ENCODE measurements around the gene NEK2. TPM values are rescaled to one million over a fixed set of nuclear protein-coding genes. Genes with fewer than 3 reads are reported as not detected.
A peak's percentile ranks its signal among the peaks of the same experiment; 100 is the strongest.
"Not testable (repeated sequence)": the region's sequence is repeated elsewhere in the genome, so short reads cannot be mapped to it uniquely, and the experiment has no call there.

The NEK2 gene
- total and polyA plus RNA-seq, 2 of the 13 experiments (the other 11 are each of a cell fraction or from before 2014, with no cell fraction given), result 10.9 to 40.8 TPM

GRCh38 chr1:211636575-211637029 lies 38.8 kb downstream of the NEK2 start (continued):
- TF ChIP-seq IKZF5 (CRISPR knock-in tag; IDR thresholded peaks at IDR 0.05) (peak; percentile 42; the same call in 1 of the 2 replicates), CBX5 (CRISPR knock-in tag; IDR thresholded peaks at IDR 0.05; ENCODE audit: borderline replicate concordance) (peak; percentile 27; the same call in 1 of the 2 replicates), SPEN (CRISPR knock-in tag; IDR thresholded peaks at IDR 0.05; ENCODE audit: low read depth) (peak; percentile 38; the same call in 1 of the 2 replicates), NR2F6 (IDR thresholded peaks at IDR 0.05) (peak; percentile 64), NR2F6 (CRISPR knock-in tag; IDR thresholded peaks at IDR 0.05) (peak; percentile 91), HDAC2 (CRISPR knock-in tag; IDR thresholded peaks at IDR 0.05) (peak; percentile 70), FOXK2 (IDR thresholded peaks at IDR 0.05) (peak; percentile 49; the same call in 1 of the 2 replicates), PITX1 (CRISPR knock-in tag; IDR thresholded peaks at IDR 0.05) (peak; percentile 72), TBX3 (IDR thresholded peaks at IDR 0.05; ENCODE audit: borderline replicate concordance) (peak; percentile 41; the same call in 1 of the 2 replicates), GFI1 (CRISPR knock-in tag; IDR thresholded peaks at IDR 0.05; ENCODE audit: borderline replicate concordance) (peak; percentile 65), TARDBP (CRISPR knock-in tag; IDR thresholded peaks at IDR 0.05) (peak; percentile 58; the same call in 1 of the 2 replicates), ZNF670 (CRISPR knock-in tag; IDR thresholded peaks at IDR 0.05; ENCODE audit: borderline replicate concordance) (0 out of 2 replicates have a peak, but pooled peaks have one; percentile 27), ZNF629 (CRISPR knock-in tag; conservative IDR thresholded peaks at IDR 0.05) (peak; percentile 75), PPARG (CRISPR knock-in tag; conservative IDR thresholded peaks at IDR 0.05) (peak; percentile 69), ZMYM2 (CRISPR knock-in tag; IDR thresholded peaks at IDR 0.05) (peak; percentile 97), HIC2 (CRISPR knock-in tag; IDR thresholded peaks at IDR 0.05; ENCODE audit: low read depth) (peak; percentile 70; the same call in 1 of the 2 replicates)
- TF ChIP-seq, protein P1, sequence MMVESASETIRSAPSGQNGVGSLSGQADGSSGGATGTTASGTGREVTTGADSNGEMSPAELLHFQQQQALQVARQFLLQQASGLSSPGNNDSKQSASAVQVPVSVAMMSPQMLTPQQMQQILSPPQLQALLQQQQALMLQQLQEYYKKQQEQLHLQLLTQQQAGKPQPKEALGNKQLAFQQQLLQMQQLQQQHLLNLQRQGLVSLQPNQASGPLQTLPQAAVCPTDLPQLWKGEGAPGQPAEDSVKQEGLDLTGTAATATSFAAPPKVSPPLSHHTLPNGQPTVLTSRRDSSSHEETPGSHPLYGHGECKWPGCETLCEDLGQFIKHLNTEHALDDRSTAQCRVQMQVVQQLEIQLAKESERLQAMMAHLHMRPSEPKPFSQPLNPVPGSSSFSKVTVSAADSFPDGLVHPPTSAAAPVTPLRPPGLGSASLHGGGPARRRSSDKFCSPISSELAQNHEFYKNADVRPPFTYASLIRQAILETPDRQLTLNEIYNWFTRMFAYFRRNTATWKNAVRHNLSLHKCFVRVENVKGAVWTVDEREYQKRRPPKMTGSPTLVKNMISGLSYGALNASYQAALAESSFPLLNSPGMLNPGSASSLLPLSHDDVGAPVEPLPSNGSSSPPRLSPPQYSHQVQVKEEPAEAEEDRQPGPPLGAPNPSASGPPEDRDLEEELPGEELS (CRISPR knock-in tag; IDR thresholded peaks at IDR 0.05), result peak; percentile 44; the same call in 1 of the 2 replicates
- TF ChIP-seq, protein P2, sequence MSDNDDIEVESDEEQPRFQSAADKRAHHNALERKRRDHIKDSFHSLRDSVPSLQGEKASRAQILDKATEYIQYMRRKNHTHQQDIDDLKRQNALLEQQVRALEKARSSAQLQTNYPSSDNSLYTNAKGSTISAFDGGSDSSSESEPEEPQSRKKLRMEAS (IDR thresholded peaks at IDR 0.05), result peak; percentile 34; the same call in 1 of the 2 replicates
- TF ChIP-seq, protein P3, sequence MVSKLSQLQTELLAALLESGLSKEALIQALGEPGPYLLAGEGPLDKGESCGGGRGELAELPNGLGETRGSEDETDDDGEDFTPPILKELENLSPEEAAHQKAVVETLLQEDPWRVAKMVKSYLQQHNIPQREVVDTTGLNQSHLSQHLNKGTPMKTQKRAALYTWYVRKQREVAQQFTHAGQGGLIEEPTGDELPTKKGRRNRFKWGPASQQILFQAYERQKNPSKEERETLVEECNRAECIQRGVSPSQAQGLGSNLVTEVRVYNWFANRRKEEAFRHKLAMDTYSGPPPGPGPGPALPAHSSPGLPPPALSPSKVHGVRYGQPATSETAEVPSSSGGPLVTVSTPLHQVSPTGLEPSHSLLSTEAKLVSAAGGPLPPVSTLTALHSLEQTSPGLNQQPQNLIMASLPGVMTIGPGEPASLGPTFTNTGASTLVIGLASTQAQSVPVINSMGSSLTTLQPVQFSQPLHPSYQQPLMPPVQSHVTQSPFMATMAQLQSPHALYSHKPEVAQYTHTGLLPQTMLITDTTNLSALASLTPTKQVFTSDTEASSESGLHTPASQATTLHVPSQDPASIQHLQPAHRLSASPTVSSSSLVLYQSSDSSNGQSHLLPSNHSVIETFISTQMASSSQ (IDR thresholded peaks at IDR 0.05; ENCODE audit: low read depth), result not testable (repeated sequence)
- TF ChIP-seq, protein P3 (CRISPR knock-in tag; IDR thresholded peaks at IDR 0.05; ENCODE audit: borderline replicate concordance), result peak; percentile 33; the same call in 1 of the 2 replicates

Data from HepG2 (cell line).